Subcutaneous adipose tissue (tissue), 4 donors: ENCODE data around the gene GPR18. TPM values are rescaled to one million over a fixed set of nuclear protein-coding genes. Genes with fewer than 3 reads are reported as not detected.

Source experiments
- total RNA-seq, 4 donors: library from RNA; depleted of rRNA; stranded (reverse); fragments of >200 nt; gene quantifications; one replicate each; pipeline ENCODE4 v1.1.0, GENCODE V29; 2016
- TF ChIP-seq, protein P1 (sequence below): fragments of 450-650 bp; IDR thresholded peaks from one replicate; pipeline ENCODE4 v1.5.1; 2016; ENCODE audit warnings: low read depth, mild to moderate bottlenecking, control low read depth, antibody characterized with exemption, moderate library complexity

Gene GPR18
- total RNA-seq, 4 donors from 2014 or later = 0.51 TPM; not detected in 3

DNA sequence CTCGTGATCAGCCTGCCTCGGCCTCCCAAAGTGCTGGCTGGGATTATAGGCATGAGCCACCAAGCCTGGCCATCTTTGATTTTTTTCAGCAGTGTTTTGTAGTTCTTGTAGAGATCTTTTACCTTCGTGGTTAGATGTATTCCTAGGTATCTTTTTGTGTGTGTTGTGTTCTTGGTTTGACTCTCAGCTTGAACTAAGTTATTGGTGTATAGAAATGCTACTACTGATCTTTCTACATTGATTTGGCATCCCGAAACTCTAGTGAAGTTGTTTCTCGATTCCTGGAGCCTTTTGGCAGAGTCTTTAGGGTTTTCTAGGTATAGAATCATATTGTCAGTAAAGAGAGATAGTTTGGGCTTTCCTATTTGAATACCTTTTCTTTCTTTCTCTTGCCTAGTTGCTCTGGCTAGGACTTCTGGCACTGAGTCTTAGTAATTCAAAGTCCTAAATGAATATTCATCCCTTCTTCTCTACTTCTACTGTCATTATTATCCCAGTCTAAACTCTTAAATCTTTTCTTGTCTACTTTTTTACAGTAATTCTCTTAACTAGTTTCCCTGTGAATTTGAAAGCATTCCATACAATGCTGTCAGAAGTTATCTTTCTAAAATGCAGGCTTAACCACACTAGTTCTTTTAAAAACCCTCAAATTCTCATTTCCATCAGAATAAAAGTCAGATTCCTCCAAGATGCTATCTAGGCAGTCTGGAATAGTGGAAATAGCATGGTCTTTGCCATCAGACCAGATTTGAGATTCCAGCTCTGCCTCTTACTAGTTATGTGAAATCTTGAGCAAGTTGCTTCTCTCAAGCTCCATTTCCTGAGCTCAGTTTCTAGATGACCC lies 7.0 kb downstream of the GPR18 start:
- TF ChIP-seq, protein P1, sequence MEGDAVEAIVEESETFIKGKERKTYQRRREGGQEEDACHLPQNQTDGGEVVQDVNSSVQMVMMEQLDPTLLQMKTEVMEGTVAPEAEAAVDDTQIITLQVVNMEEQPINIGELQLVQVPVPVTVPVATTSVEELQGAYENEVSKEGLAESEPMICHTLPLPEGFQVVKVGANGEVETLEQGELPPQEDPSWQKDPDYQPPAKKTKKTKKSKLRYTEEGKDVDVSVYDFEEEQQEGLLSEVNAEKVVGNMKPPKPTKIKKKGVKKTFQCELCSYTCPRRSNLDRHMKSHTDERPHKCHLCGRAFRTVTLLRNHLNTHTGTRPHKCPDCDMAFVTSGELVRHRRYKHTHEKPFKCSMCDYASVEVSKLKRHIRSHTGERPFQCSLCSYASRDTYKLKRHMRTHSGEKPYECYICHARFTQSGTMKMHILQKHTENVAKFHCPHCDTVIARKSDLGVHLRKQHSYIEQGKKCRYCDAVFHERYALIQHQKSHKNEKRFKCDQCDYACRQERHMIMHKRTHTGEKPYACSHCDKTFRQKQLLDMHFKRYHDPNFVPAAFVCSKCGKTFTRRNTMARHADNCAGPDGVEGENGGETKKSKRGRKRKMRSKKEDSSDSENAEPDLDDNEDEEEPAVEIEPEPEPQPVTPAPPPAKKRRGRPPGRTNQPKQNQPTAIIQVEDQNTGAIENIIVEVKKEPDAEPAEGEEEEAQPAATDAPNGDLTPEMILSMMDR = no peak

GRCh38 chr13:99246100-99246499 lies 12.1 kb downstream of the GPR18 start:
- TF ChIP-seq, protein P1 = no peak

GRCh38 chr13:99237981-99238662 lies 20.1 kb downstream of the GPR18 start:
- TF ChIP-seq, protein P1 = no peak

GRCh38 chr13:99231721-99232120 lies 26.5 kb downstream of the GPR18 start:
- TF ChIP-seq, protein P1 = no peak

GRCh38 chr13:99230991-99231390 lies 27.2 kb downstream of the GPR18 start:
- TF ChIP-seq, protein P1 = no peak

DNA sequence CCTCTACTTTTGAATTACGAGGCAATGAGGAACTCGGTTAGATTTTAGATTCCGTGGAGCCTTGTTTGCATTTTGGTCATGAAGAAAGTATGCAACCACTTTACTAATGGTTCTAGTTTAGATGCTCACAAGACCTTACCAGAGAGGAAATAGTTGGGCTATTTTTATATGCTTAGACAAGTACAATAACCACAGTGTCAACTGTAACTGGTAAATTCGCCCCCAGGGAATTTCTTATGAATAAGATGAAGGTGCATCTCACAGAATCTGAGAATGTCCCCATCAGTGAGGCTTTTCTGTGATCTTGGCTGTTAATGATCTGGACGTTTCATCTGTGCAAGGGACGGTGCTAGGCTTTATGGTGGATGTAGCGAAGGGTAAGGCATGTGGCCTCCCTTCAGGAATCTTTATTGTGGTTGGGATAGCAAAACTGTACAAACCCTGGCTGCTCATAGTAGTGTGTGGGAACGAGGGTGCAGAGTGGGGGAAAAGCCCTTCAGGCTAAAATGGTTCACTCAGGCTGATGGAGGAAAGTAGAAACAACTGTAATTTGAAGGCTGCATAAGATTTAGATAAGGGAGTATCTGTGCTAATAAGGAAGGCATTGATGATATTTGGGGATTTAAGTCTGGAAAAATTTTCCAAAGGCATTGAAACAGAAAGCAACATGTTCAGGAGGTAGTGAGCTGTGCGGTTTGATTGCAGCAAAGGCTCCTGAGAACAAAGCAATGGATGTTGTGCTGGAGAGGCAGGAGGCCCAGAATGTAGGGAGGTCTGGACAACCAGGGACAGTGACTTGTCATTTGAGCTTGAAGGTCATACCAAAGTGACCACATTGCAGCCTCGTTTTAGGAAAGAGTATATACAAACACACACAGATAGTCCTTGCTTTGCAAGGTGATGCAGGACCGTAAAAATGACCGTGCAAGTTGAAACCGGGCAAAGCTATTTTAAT lies 29.2 kb downstream of the GPR18 start:
- TF ChIP-seq, protein P1 = no peak
